H9 (cell line): Measurements from ENCODE around the gene TLK1. TPM values are rescaled to one million over a fixed set of nuclear protein-coding genes. Genes with fewer than 3 reads are reported as not detected.
A peak's percentile ranks its signal among the peaks of the same experiment; 100 is the strongest.

ENCODE experiments used
- DNase-seq: peaks from one replicate; pipeline ENCODE4 v3.0.0-alpha.2; 2017
- H2AFZ ChIP-seq: one replicate; pipeline ENCODE4 v1.6.1; 2013; ENCODE audit warnings: mild to moderate bottlenecking, low read length, control low read depth, moderate library complexity
- H2AK5ac ChIP-seq: 2 replicates; pipeline ENCODE4 v1.6.1; 2013; ENCODE audit warnings: low read length, control low read depth, mixed read lengths; ENCODE audit not compliant: insufficient read length
- H2BK120ac ChIP-seq: one replicate; pipeline ENCODE4 v1.6.1; 2013; ENCODE audit warnings: low read depth, mild to moderate bottlenecking, low read length, control low read depth, inconsistent platforms; ENCODE audit not compliant: poor library complexity, severe bottlenecking
- H2BK12ac ChIP-seq: 2 replicates; pipeline ENCODE4 v1.6.1; 2013; ENCODE audit warnings: low read length, control low read depth, mixed read lengths, low read depth; ENCODE audit not compliant: insufficient read length
- H2BK15ac ChIP-seq: 2 replicates; pipeline ENCODE4 v1.6.1; 2013; ENCODE audit warnings: low read depth, low read length, control low read depth
- H2BK20ac ChIP-seq: one replicate; pipeline ENCODE4 v1.6.1; 2013; ENCODE audit warnings: low read depth, mild to moderate bottlenecking, low read length, control low read depth, inconsistent platforms; ENCODE audit not compliant: poor library complexity, severe bottlenecking
- H2BK5ac ChIP-seq: 2 replicates; pipeline ENCODE4 v1.6.1; 2013; ENCODE audit warnings: low read length, control low read depth, mixed read lengths; ENCODE audit not compliant: insufficient read length
- H3K14ac ChIP-seq: 2 replicates; pipeline ENCODE4 v1.6.1; 2013; ENCODE audit warnings: low read length, control low read depth; ENCODE audit not compliant: insufficient read depth
- H3K18ac ChIP-seq: 2 replicates; pipeline ENCODE4 v1.6.1; 2013; ENCODE audit warnings: low read depth, mild to moderate bottlenecking, mixed read lengths, low read length, control low read depth; ENCODE audit not compliant: insufficient read length
- H3K23ac ChIP-seq: 2 replicates; pipeline ENCODE4 v1.6.1; 2013; ENCODE audit warnings: low read length, control low read depth, mixed read lengths, low read depth; ENCODE audit not compliant: insufficient read length
- H3K23me2 ChIP-seq: 2 replicates; pipeline ENCODE4 v1.6.1; 2013; ENCODE audit warnings: low read depth, mild to moderate bottlenecking, mixed read lengths, low read length, control low read depth; ENCODE audit not compliant: insufficient read length, poor library complexity, severe bottlenecking
- H3K27ac ChIP-seq: 2 replicates; pipeline ENCODE4 v1.5.1; 2013; ENCODE audit warnings: low read length, control low read depth, mixed read lengths, low read depth; ENCODE audit not compliant: insufficient read length
- H3K27me3 ChIP-seq: 2 replicates; pipeline ENCODE4 v1.6.1; 2013; ENCODE audit warnings: low read length, control low read depth, inconsistent platforms; ENCODE audit not compliant: insufficient read depth
- H3K4ac ChIP-seq: 2 replicates; pipeline ENCODE4 v1.6.1; 2013; ENCODE audit warnings: low read depth, mild to moderate bottlenecking, control low read depth, inconsistent platforms, low read length, moderate library complexity
- H3K4me1 ChIP-seq: 2 replicates; pipeline ENCODE4 v1.6.1; 2013; ENCODE audit warnings: low read length, control low read depth, inconsistent platforms; ENCODE audit not compliant: insufficient read depth
- H3K4me2 ChIP-seq: 2 replicates; pipeline ENCODE4 v1.6.1; 2013; ENCODE audit warnings: low read length, control low read depth, mixed read lengths; ENCODE audit not compliant: insufficient read length, insufficient read depth
- H3K56ac ChIP-seq: 2 replicates; pipeline ENCODE4 v1.6.1; 2013; ENCODE audit warnings: low read depth, mild to moderate bottlenecking, mixed read lengths, low read length, control low read depth; ENCODE audit not compliant: insufficient read length
- H3K79me1 ChIP-seq: 2 replicates; pipeline ENCODE4 v1.6.1; 2013; ENCODE audit warnings: low read depth, mild to moderate bottlenecking, moderate library complexity, low read length, control low read depth, inconsistent platforms; ENCODE audit not compliant: insufficient read depth, poor library complexity, severe bottlenecking
- H3K79me2 ChIP-seq: 2 replicates; pipeline ENCODE4 v1.6.1; 2013; ENCODE audit warnings: low read length, control low read depth, inconsistent platforms; ENCODE audit not compliant: insufficient read depth
- H3K9ac ChIP-seq: 2 replicates; pipeline ENCODE4 v1.6.1; 2013; ENCODE audit warnings: low read length, control low read depth, mixed read lengths; ENCODE audit not compliant: insufficient read length; ENCODE audit errors: extremely low read depth
- H3K9me3 ChIP-seq: one replicate; pipeline ENCODE4 v1.6.1; 2013; ENCODE audit warnings: low read depth, low read length, inconsistent platforms; ENCODE audit not compliant: control insufficient read depth
- H3T11ph ChIP-seq: one replicate; pipeline ENCODE4 v1.6.1; 2013; ENCODE audit warnings: mild to moderate bottlenecking, low read length, control low read depth, inconsistent platforms
- H4K20me1 ChIP-seq: one replicate; pipeline ENCODE4 v1.6.1; 2013; ENCODE audit not compliant: control insufficient read depth, insufficient read length, insufficient read depth
- H4K5ac ChIP-seq: 2 replicates; pipeline ENCODE4 v1.6.1; 2013; ENCODE audit warnings: low read depth, mild to moderate bottlenecking, mixed read lengths, low read length, control low read depth; ENCODE audit not compliant: insufficient read length
- H4K8ac ChIP-seq: replicated peaks from 2 replicates; pipeline ENCODE4 v1.6.1; 2013; ENCODE audit warnings: low read length, control low read depth, mixed read lengths, low read depth; ENCODE audit not compliant: insufficient read length
- H4K91ac ChIP-seq: 2 replicates; pipeline ENCODE4 v1.6.1; 2013; ENCODE audit warnings: low read depth, mild to moderate bottlenecking, moderate library complexity, mixed read lengths, low read length, control low read depth; ENCODE audit not compliant: insufficient read length
- H3K27ac Mint-ChIP-seq, 3 experiments: 2 replicates in 2 of 3; 3 replicates in 1 of 3; pipeline ENCODE4 v1.8.0; 2020 to 2021; ENCODE audit warnings: mixed read lengths in 3 of 3, mild to moderate bottlenecking in 1 of 3, moderate library complexity in 1 of 3
- H3K27me3 Mint-ChIP-seq: 2 replicates; pipeline ENCODE4 v1.8.0; 2021; ENCODE audit warnings: low read depth, mild to moderate bottlenecking, moderate library complexity, mixed read lengths
- H3K36me3 Mint-ChIP-seq, 3 experiments: 2 replicates in 2 of 3; 3 replicates in 1 of 3; pipeline ENCODE4 v1.8.0; 2020 to 2021; ENCODE audit warnings: low read depth in 3 of 3, mixed read lengths in 3 of 3; ENCODE audit not compliant: insufficient read depth in 1 of 3
- H3K4me1 Mint-ChIP-seq, 2 experiments: 2 replicates each; pipeline ENCODE4 v1.8.0; 2020; ENCODE audit warnings: mixed read lengths in 2 of 2
- H3K4me3 Mint-ChIP-seq, 2 experiments: 2 replicates in 1 of 2; 3 replicates in 1 of 2; pipeline ENCODE4 v1.8.0; 2020 to 2021; ENCODE audit warnings: mild to moderate bottlenecking in 2 of 2, mixed read lengths in 2 of 2, moderate library complexity in 1 of 2
- H3K9me3 Mint-ChIP-seq, 2 experiments: 2 replicates in 1 of 2; 3 replicates in 1 of 2; pipeline ENCODE4 v1.8.0; 2020; ENCODE audit warnings: mild to moderate bottlenecking in 2 of 2, mixed read lengths in 2 of 2, moderate library complexity in 1 of 2
- CTCF ChIP-seq: fragments of 200-600 bp; sonication (generic); conservative IDR thresholded peaks from 3 replicates; pipeline ENCODE4 v1.8.0; 2021; ENCODE audit warnings: antibody characterized with exemption, mild to moderate bottlenecking
- WGBS: extraction: QIAGEN DNeasy Blood & Tissue Kit; methylation state at CpG from one replicate; pipeline ENCODE4 v1.1.7; 2013; ENCODE audit warnings: missing lambda C conversion rate, low lambda C conversion rate, mixed read lengths; ENCODE audit not compliant: insufficient read length; ENCODE audit errors: extremely low coverage; 5-methylcytosine and 5-hydroxymethylcytosine counted together
- total RNA-seq: library from RNA; stranded (reverse); gene quantifications from 2 replicates; pipeline ENCODE4 v1.2.1, GENCODE V29; 2021

Gene TLK1
- total RNA-seq, 1 experiment from 2014 or later: 112 TPM

- H3K9me3 ChIP-seq: no peaks in the 10 kb centered on the region
- H3K27me3 Mint-ChIP-seq: no peaks in the 10 kb centered on the region
- H3K4ac ChIP-seq: no peak overlapping the region
- H3K4me2 ChIP-seq: no peak overlapping the region
- no peak overlapping the region for H3K9ac ChIP-seq
- no peak for DNase-seq
- H3K27me3 ChIP-seq: no peaks in the 10 kb centered on the region
- no peak overlapping the region for H2AFZ ChIP-seq
- no peak for TF ChIP-seq CTCF
- no peak overlapping the region for H3K14ac ChIP-seq
- no peak overlapping the region for H2BK120ac ChIP-seq
- peaks cover 48% of the 10 kb centered on the region for H3K79me2 ChIP-seq
- no peaks in the 10 kb centered on the region for H3K23me2 ChIP-seq
- peak overlapping the region in 1 of 3 experiments; percentile 20; a peak in 2 of 7 replicates for H3K27ac Mint-ChIP-seq
- no peak overlapping the region for H3K18ac ChIP-seq
- no peak overlapping the region for H3K56ac ChIP-seq
- H3K9me3 Mint-ChIP-seq: no peaks in the 10 kb centered on the region
- peaks cover 22 to 48% of the 10 kb centered on the region in 2 experiments for H3K4me1 Mint-ChIP-seq
- H3K4me3 Mint-ChIP-seq: no peak overlapping the region
- H3T11ph ChIP-seq: no peak overlapping the region
- no peak overlapping the region for H2BK20ac ChIP-seq
- WGBS: no CpG with 5 or more reads among the region's 1 CpG
- no peak overlapping the region for H4K8ac ChIP-seq
- no peak overlapping the region for H3K27ac ChIP-seq
- H3K23ac ChIP-seq: no peak overlapping the region
- H2BK15ac ChIP-seq: no peak overlapping the region
- no peak overlapping the region for H2BK12ac ChIP-seq
- no peak overlapping the region for H4K5ac ChIP-seq
- H2AK5ac ChIP-seq: no peak overlapping the region
- H4K20me1 ChIP-seq: no peaks in the 10 kb centered on the region
- H4K91ac ChIP-seq: no peak overlapping the region
- peaks cover 7% of the 10 kb centered on the region for H3K79me1 ChIP-seq
- no peak overlapping the region for H2BK5ac ChIP-seq
- H3K4me1 ChIP-seq: no peaks in the 10 kb centered on the region; the same call in 1 of the 2 replicates
- H3K36me3 Mint-ChIP-seq: peaks cover 0 to 5% (median 2%) of the 10 kb centered on the region in 3 experiments; a peak in 2 of 7 replicates
Measured at GRCh38 chr2:171146633-171147032, 14.1 kb downstream of the TLK1 start.
